NOMO-1 treated with DMSO at 0.1 percent for 48 hours (cell line): ENCODE data around the gene KCNQ5.
A peak's percentile ranks its signal among the peaks of the same experiment; 100 is the strongest.

Source experiments
- DNase-seq: peaks from one replicate; lab custom pipeline; 2025; ENCODE audit not compliant: unreplicated experiment; lab: John Stamatoyannopoulos, UW

Gene KCNQ5

GRCh38 chr6:72639920-72640614, 18.2 kb downstream of the KCNQ5 start:
- no peak for DNase-seq

- no peak for DNase-seq
Measured at GRCh38 chr6:72640615-72640930, 18.7 kb downstream of the KCNQ5 start.

GRCh38 chr6:72642435-72642834, 20.6 kb downstream of the KCNQ5 start:
- no peak for DNase-seq

- no peak for DNase-seq
Measured at GRCh38 chr6:72643214-72643613, 21.4 kb downstream of the KCNQ5 start.

GRCh38 chr6:72646604-72647485, 25.0 kb downstream of the KCNQ5 start:
- DNase-seq: no peak

- no peak for DNase-seq
Measured at GRCh38 chr6:72647489-72647888, 25.6 kb downstream of the KCNQ5 start.

- no peak for DNase-seq
Measured at GRCh38 chr6:72649032-72649984, 27.4 kb downstream of the KCNQ5 start.

GRCh38 chr6:72650081-72650745, 28.3 kb downstream of the KCNQ5 start:
- DNase-seq: no peak

GRCh38 chr6:72651174-72651573, 29.3 kb downstream of the KCNQ5 start:
- no peak for DNase-seq

GRCh38 chr6:72651967-72652956, 30.4 kb downstream of the KCNQ5 start:
- no peak for DNase-seq

GRCh38 chr6:72653026-72653425, 31.2 kb downstream of the KCNQ5 start:
- no peak for DNase-seq

GRCh38 chr6:72654071-72654621, 32.3 kb downstream of the KCNQ5 start:
- DNase-seq: peak; percentile 25

- no peak for DNase-seq
Measured at GRCh38 chr6:72657407-72658197, 35.7 kb downstream of the KCNQ5 start.

GRCh38 chr6:72659754-72660153, 37.9 kb downstream of the KCNQ5 start:
- DNase-seq: no peak

- no peak for DNase-seq
Measured at GRCh38 chr6:72661411-72661810, 39.5 kb downstream of the KCNQ5 start.

- no peak for DNase-seq
Measured at GRCh38 chr6:72665599-72665998, 43.7 kb downstream of the KCNQ5 start.

- DNase-seq: no peak
Measured at GRCh38 chr6:72669324-72669723, 47.5 kb downstream of the KCNQ5 start.

- DNase-seq: no peak
Measured at GRCh38 chr6:72672906-72673305, 51.0 kb downstream of the KCNQ5 start.

- no peak for DNase-seq
Measured at GRCh38 chr6:72674842-72675241, 53.0 kb downstream of the KCNQ5 start.
